HCEC 1CT (cell line): ENCODE data around the gene CALM3.

Experiments
- DNase-seq: peaks from one replicate; pipeline ENCODE4 v3.0.0-alpha.2; 2017

Gene CALM3

DNA sequence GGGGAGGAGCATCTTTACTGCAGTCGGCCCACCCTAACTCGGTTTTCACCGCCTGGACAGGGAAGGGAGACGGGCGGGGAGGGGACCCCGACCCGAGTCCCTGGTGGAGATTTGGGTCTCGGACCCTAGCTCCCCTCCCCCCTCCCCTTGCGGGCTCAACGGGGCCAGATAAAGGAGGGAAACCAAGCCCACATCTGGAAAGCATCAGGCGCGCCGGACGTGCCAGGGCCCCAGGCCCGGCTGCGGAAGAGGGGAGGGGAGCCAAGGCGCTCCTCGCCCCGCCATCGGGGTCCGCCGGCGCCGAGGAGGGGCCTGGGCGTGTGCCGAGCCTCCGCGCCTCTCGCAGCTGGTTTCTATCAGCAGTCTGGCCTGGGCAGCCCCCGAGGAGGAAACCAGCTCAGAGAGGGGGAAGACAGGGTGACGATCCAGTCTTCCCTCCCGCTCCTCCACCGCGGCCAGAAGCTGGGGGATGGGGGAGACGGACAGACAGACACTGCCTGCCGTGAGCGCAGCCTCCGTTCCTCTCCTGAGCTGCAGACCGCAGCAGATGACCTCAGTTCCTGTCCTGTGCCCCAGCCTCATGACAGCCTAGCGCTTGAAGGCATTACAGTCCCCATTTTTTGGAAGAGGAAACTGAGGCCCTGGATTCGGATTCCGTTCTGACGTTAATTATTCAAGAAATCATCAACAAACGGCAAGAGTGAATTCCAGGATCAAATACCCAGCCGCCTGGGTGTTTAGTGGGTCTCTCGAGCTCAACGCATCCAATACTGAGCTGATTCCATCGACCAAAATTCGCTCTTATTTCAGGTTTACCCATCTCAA, 38.4 kb downstream of the CALM3 start:
- DNase-seq: peak; percentile 68

DNA sequence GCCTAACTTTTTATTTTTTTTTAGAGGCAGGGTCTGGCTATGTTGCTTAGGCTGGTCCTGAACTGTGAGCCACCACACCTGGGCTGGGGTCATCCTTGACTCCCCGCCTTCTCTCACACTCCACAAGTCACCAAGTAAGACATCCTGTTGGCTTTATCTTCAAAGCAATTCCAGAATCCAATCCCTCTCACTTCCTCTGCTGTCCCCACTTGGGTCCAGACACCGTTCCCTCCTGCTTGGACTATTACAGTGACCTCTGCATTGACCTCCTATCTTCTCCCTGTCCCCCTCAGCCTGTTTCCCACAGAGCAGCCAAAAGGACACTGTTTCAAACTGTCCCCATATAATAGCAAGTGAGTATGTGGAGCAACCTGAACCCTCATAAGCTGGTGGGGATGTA, 39.5 kb downstream of the CALM3 start:
- DNase-seq: no peak

- no peak for DNase-seq
Observed at GRCh38 chr19:46644720-46645119, 43.6 kb downstream of the CALM3 start.

GRCh38 chr19:46646402-46646801, 45.3 kb downstream of the CALM3 start:
- no peak for DNase-seq

GRCh38 chr19:46648060-46648960, 47.2 kb downstream of the CALM3 start:
- no peak for DNase-seq

GRCh38 chr19:46648961-46649960, 48.1 kb downstream of the CALM3 start:
- no peak for DNase-seq

DNA sequence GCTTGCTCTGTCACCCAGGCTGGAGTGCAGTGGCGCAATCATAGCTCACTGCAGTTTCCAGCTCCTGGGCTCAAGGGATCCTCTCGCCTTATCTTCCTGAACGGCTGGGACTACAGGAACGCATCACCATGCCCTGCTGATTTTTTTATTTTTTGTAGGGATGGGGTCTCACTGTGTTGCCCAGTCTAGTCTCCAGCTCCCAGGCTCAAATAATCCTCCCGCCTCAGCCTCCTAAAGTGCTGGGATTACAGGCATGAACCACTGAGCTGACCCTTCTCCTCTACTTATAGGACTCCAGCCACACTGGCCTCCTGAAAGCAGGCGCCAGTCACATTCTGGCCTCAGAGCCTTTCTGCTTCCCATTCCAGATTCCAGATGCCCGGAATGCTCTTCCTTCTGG, 49.3 kb downstream of the CALM3 start:
- DNase-seq: no peak

DNA sequence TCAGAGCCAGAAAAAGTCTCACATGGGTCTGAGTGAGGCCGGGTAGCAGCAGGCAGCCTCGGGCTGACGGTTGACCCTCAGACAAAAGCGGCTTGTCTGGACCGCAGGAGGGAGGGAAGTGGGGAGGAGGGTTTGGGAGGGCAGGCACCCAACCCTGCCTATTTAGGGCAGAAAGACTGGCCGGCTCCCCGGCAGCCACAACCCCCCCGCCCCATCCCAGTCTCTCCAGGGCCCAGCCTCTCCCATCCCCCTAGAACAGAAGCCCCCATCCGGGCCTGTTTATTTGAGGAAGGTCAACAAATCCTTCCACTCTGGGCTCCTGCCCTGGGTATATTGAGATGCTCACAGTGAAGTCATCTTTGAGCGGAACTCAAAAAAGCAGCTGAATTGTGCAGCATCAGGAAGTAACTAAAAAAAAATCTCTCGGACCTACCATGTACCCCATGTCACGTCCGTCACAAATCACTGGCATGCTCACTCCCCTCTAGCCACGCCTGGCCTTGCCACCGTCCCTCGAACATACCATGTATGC, 53.6 kb downstream of the CALM3 start:
- no peak for DNase-seq

DNA sequence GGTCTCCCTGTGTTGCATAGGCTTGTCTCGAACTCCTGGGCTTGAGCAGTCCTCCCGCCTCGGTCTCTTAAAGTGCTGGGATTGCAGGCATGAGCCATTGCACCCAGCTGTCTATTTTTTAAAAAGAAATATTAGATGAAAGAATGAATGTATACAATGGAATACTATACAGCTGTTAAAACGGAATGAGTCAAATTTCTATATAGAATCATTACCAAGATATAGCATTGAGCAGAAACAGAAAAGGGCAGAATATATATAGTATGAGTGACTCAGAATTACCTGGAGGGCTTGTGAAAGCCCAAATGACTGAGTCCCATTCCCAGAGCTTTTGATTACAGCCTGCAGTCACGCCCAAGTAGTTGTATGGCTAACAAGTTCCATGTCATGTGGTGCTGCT, 55.4 kb downstream of the CALM3 start:
- no peak for DNase-seq

- DNase-seq: peak; percentile 16
Observed at GRCh38 chr19:46659151-46660007, 58.2 kb downstream of the CALM3 start.

- no peak for DNase-seq
Observed at GRCh38 chr19:46660008-46660517, 58.9 kb downstream of the CALM3 start.
